Upper lobe of right lung (tissue), 1 donor: Measurements from ENCODE around the gene GPA33. TPM values are rescaled to one million over a fixed set of nuclear protein-coding genes. Genes with fewer than 3 reads are reported as not detected.

Experiments
- ATAC-seq: fragments of 200-7000 bp; cut with Tn5 transposase; one replicate; pipeline ENCODE4 v1.9.1; 2020; ENCODE audit warnings: mild to moderate bottlenecking, moderate library complexity
- DNase-seq: peaks from one replicate; pipeline ENCODE4 v3.0.0-alpha.2; 2020
- H3K27ac ChIP-seq: fragments of 200-600 bp; one replicate; pipeline ENCODE4 v1.8.0; 2022
- H3K27me3 ChIP-seq: fragments of 200-600 bp; one replicate; pipeline ENCODE4 v1.8.0; 2022; ENCODE audit warnings: mild to moderate bottlenecking
- H3K36me3 ChIP-seq: fragments of 200-600 bp; one replicate; pipeline ENCODE4 v1.8.0; 2022
- H3K4me1 ChIP-seq: fragments of 200-600 bp; one replicate; pipeline ENCODE4 v1.8.0; 2022
- H3K4me3 ChIP-seq: fragments of 200-600 bp; one replicate; pipeline ENCODE4 v1.8.0; 2022; ENCODE audit warnings: mild to moderate bottlenecking
- H3K9me3 ChIP-seq: fragments of 200-600 bp; one replicate; pipeline ENCODE4 v1.8.0; 2022
- intact Hi-C: fragments of 100-400 bp; cut with DNase I; formaldehyde crosslinking; loops from one replicate; pipeline ENCODE4 v1.11.0; 2022
- total RNA-seq: library from RNA; stranded (reverse); fragmentation: NEBNext Ultra II Directional; extraction: Animal tissue kit (Norgen Biotek cat#: 25700); gene quantifications from one replicate; pipeline ENCODE4 v1.2.1, GENCODE V29; 2021
- TF ChIP-seq, protein P1 (sequence below): fragments of 200-600 bp; IDR thresholded peaks from one replicate; pipeline ENCODE4 v1.8.0; 2022; ENCODE audit warnings: antibody characterized with exemption
- donor health status: DM: no; HTN: yes; CAD: no; lungs with severe emphysema.

GPA33 gene
- total RNA-seq, 1 donor from 2014 or later: 0.90 TPM

DNA sequence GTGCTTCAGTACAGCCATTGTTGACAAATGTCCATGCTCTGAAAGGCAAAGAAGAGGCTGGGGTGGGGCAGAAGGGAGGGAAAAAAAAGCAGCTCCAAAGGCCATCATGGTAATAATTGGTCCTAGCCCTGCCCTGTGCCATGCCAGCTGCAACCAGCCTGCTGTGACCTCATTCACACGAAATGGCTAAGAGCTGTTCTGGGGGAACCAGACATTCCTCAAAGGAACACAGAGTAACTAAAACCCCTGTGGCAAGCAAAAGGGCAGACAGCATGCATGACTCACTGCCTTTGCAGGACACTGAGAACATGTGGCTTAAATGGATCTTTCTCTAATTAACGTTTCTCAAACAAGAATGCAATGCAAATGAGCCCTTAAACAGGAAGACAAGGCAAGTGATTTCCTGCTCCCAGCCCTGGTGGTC, 46.0 kb upstream of the GPA33 start:
- Histone ChIP-seq H3K27ac (no peak overlapping the region), H3K9me3 (no peaks in the 10 kb centered on the region), H3K4me1 (no peaks in the 10 kb centered on the region), H3K36me3 (no peaks in the 10 kb centered on the region), H3K27me3 (no peaks in the 10 kb centered on the region), H3K4me3 (no peak overlapping the region)
- ATAC-seq: peak; percentile 60
- TF ChIP-seq, protein P1, sequence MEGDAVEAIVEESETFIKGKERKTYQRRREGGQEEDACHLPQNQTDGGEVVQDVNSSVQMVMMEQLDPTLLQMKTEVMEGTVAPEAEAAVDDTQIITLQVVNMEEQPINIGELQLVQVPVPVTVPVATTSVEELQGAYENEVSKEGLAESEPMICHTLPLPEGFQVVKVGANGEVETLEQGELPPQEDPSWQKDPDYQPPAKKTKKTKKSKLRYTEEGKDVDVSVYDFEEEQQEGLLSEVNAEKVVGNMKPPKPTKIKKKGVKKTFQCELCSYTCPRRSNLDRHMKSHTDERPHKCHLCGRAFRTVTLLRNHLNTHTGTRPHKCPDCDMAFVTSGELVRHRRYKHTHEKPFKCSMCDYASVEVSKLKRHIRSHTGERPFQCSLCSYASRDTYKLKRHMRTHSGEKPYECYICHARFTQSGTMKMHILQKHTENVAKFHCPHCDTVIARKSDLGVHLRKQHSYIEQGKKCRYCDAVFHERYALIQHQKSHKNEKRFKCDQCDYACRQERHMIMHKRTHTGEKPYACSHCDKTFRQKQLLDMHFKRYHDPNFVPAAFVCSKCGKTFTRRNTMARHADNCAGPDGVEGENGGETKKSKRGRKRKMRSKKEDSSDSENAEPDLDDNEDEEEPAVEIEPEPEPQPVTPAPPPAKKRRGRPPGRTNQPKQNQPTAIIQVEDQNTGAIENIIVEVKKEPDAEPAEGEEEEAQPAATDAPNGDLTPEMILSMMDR: no peak
- intact Hi-C loops: no loop called here
- DNase-seq: no peak

DNA sequence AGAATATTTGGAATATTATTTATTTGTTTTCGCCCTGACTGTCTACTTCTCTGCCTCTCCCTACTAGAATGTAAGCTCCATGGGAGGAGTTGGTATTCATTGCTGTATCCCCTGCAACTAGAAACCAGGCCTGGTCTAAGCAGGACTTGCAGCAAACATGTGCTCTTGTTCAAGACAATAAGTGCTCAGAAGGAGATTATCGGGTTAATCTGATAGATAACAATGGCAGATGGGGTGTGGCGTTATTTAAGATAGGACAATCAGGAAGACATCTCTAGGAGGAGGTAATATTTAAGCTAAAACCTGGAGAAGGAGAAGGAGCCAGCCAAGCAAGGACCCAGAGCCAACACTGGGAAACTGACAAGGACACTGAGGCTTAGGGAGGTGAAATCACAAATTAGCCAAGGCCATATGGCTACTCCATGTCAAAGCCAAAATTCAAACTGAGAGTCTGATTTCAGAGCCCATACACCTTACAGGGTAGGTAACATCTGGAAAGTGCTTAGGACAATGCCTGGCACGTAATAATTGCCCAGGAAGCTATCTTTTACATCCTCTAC, 45.2 kb upstream of the GPA33 start:
- H3K27ac ChIP-seq: no peak overlapping the region
- DNase-seq (no peak), ATAC-seq (no peak)
- H3K36me3 ChIP-seq: no peaks in the 10 kb centered on the region
- no peak overlapping the region for H3K4me3 ChIP-seq
- no peaks in the 10 kb centered on the region for H3K4me1 ChIP-seq
- intact Hi-C loops: no loop called here
- H3K9me3 ChIP-seq: no peaks in the 10 kb centered on the region
- TF ChIP-seq, protein P1: no peak
- no peaks in the 10 kb centered on the region for H3K27me3 ChIP-seq

DNA sequence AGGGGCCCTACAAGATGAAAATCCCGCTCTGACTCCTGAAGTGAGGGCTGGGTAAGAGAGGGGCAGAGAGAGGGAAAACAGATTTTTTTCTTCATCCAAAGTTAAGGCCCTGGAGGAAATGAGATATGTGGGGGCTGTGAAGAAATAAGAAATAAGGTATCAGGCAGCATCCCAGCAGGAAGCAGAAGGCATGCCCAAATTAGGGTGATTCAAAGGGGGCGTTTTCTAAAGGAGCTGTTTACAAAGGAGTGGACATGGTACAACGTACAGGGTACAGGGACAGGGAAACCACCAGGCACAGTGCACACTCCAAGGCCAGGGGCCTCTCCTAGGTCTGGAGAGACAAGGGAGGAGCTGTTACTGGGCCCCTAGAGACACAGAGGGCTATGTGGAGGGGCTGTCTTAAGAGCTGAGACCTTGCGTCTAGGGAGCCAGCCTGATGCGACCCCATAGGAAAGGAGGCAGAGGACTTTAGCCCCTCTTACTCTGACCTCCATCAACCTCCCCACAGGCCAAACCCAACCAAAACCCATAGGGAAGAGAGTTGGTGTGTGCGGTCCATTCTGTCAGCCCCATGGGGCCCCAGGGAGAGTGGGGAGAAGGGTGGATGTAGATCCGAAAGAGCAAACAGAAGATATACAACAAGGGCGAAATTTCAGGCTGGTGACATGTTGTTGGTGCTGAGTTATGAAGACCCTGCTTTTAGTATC, 42.3 kb upstream of the GPA33 start:
- no peak for ATAC-seq
- TF ChIP-seq, protein P1: no peak

DNA sequence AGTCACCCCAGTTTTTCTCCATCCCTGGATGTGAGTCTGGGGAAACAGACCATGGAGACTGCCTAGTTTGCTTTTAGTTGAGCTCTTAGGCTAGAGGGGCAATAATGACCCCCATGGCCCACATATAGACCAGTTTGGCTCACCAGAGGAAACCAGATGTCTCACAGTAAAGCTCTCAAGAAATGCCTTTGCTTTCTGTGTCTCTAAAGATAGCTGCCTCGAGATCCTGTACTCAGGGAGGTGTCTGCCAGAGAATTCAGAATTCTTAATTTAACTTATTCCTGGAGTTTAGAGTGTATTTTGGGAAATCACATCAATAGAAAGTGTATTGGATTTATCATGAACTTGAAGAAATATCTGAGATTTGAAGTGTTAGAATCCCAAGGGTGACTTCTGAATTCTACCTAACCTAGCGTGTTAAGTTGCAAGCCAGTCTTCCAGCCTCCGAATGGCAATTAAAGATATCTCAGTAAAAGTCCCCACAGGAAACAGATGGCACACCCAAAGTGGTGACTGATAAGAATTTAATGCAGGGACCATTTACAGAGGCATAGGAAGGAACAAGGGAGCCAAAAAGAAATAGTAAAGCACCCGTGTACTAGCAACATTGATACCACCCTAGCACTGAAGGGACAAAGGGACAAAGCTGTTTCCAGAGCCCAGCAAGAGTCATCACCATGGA, 40.8 kb upstream of the GPA33 start:
- Histone ChIP-seq H3K27me3 (no peaks in the 10 kb centered on the region), H3K9me3 (no peaks in the 10 kb centered on the region), H3K27ac (no peak overlapping the region), H3K4me3 (no peak overlapping the region), H3K36me3 (no peaks in the 10 kb centered on the region), H3K4me1 (no peaks in the 10 kb centered on the region)
- ATAC-seq (no peak), DNase-seq (no peak)
- intact Hi-C loops: no loop called here
- TF ChIP-seq, protein P1: no peak

More for the DNA sequence above, 42.3 kb upstream of the GPA33 start:
- H3K36me3 ChIP-seq: no peaks in the 10 kb centered on the region
- intact Hi-C loops: no loop called here
- no peak for DNase-seq
- no peak overlapping the region for H3K4me3 ChIP-seq
- no peaks in the 10 kb centered on the region for H3K9me3 ChIP-seq
- no peak overlapping the region for H3K27ac ChIP-seq
- H3K27me3 ChIP-seq: no peaks in the 10 kb centered on the region
- H3K4me1 ChIP-seq: no peaks in the 10 kb centered on the region

DNA sequence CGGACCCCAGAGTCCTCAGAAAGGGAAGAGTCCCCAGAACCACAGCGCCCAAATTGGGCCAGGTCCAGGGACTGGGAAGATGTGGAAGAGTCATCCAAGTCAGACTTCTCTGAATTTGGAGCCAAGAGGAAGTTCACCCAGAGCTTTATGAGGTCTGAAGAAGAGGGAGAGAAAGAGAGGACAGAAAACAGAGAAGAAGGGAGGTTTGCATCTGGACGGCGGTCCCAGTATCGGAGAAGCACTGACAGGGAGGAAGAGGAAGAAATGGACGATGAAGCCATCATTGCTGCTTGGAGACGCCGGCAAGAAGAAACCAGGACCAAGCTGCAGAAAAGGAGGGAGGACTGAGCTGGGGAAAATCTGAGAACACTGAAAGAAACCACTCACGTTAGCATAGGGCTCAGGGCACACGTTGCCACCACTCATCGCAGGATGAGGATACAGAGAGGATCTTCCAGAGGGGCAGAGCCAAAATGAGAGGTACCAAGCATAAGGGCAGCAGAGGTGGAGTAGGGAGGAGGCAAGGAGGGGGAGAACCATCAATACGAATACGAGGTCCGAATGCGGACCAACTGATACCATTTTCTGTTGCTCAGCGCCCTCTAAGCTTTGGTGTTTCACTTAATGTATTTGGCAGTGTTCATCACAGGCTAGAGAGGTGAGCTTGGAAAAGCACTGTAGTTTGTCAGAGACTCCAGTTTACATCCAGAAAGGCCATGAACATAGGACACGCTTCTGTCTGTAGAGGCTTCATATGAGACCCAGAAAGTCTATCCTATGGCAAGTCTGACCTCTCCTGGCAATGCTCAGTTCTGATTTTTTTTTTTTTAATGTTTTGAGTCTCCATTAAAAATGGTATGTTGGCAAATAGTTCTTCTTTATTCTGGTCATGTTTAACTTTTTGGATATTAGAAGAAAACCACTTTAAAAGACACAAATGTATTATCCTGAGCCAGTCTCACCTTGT, 38.4 kb upstream of the GPA33 start:
- no peak for ATAC-seq
- H3K27me3 ChIP-seq: no peaks in the 10 kb centered on the region
- no peak for DNase-seq
- no peaks in the 10 kb centered on the region for H3K9me3 ChIP-seq
- intact Hi-C loops: no loop called here
- TF ChIP-seq, protein P1: no peak
- H3K27ac ChIP-seq: no peak overlapping the region
- no peaks in the 10 kb centered on the region for H3K4me1 ChIP-seq
- no peak overlapping the region for H3K4me3 ChIP-seq
- no peaks in the 10 kb centered on the region for H3K36me3 ChIP-seq
